ENCODE data around the gene TKT.

DNA sequence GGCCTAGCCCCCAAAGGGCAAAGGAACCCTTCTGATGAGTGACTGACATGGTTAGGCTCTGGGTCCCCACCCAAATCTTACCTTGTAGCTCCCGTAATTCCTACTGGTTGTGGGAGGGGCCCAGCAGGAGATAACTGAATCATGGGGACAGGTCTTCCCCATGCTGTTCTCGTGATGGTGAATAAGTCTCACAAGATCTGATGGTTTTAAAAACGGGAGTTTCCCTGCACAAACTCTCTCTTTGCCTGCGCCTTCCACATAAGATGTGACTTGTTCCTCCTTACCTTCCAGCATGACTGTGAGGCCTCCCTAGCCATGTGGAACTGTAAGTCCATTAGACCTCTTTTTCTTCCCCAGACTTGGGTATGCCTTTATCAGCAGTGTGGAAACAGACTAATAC, 16.9 kb downstream of the TKT start:
- no peak for TF ChIP-seq MXI1 (IDR thresholded peaks at IDR 0.05; ENCODE audit: borderline replicate concordance, low read depth, low read length)
- TF ChIP-seq, protein P1, sequence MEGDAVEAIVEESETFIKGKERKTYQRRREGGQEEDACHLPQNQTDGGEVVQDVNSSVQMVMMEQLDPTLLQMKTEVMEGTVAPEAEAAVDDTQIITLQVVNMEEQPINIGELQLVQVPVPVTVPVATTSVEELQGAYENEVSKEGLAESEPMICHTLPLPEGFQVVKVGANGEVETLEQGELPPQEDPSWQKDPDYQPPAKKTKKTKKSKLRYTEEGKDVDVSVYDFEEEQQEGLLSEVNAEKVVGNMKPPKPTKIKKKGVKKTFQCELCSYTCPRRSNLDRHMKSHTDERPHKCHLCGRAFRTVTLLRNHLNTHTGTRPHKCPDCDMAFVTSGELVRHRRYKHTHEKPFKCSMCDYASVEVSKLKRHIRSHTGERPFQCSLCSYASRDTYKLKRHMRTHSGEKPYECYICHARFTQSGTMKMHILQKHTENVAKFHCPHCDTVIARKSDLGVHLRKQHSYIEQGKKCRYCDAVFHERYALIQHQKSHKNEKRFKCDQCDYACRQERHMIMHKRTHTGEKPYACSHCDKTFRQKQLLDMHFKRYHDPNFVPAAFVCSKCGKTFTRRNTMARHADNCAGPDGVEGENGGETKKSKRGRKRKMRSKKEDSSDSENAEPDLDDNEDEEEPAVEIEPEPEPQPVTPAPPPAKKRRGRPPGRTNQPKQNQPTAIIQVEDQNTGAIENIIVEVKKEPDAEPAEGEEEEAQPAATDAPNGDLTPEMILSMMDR (conservative IDR thresholded peaks at IDR 0.05; ENCODE audit: low read depth, low read length) = no peak
- TF ChIP-seq CEBPB (IDR thresholded peaks at IDR 0.05; ENCODE audit: low read depth, low read length) = no peak

All from IMR-90 (cell line).